Thyroid gland (tissue), 4 donors: ENCODE measurements around the gene TMEM143.

ENCODE experiments used
- POLR2A ChIP-seq, 2 donors: fragments of 450-650 bp; IDR thresholded peaks; one replicate each; pipeline ENCODE4 v1.6.1; 2017; ENCODE audit warnings: antibody characterized with exemption in 2 of 2, mild to moderate bottlenecking in 2 of 2, moderate library complexity in 1 of 2
- TF ChIP-seq, protein P1 (sequence below), 6 experiments: fragments of 200-600 bp in 3 of 6; fragments of 450-650 bp in 3 of 6; sonication (generic) in 3 of 6; IDR thresholded peaks; one replicate each; pipeline ENCODE4 v1.5.1; 2016 to 2019; ENCODE audit warnings: antibody characterized with exemption in 6 of 6, mild to moderate bottlenecking in 2 of 6, inconsistent platforms in 1 of 6, moderate library complexity in 1 of 6

DNA sequence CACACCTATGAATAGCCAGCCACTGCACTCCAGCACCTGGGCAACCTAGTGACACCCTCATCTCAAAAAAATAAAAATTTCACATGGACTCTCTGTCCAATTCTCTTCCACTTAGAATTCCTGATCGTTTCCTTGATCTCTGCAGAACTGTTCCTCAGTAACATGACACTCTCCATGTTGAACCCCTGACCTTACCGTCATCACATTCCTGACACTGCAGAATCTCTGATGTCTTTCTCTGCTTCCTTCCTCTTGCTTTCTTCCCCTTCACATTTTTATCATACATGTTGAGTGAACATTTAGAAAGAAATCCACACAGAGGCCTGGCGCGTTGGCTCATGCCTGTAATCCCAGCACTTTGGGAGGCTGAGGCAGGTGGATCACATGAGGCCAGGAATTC lies 78.8 kb downstream of the TMEM143 start:
- TF ChIP-seq, protein P1, sequence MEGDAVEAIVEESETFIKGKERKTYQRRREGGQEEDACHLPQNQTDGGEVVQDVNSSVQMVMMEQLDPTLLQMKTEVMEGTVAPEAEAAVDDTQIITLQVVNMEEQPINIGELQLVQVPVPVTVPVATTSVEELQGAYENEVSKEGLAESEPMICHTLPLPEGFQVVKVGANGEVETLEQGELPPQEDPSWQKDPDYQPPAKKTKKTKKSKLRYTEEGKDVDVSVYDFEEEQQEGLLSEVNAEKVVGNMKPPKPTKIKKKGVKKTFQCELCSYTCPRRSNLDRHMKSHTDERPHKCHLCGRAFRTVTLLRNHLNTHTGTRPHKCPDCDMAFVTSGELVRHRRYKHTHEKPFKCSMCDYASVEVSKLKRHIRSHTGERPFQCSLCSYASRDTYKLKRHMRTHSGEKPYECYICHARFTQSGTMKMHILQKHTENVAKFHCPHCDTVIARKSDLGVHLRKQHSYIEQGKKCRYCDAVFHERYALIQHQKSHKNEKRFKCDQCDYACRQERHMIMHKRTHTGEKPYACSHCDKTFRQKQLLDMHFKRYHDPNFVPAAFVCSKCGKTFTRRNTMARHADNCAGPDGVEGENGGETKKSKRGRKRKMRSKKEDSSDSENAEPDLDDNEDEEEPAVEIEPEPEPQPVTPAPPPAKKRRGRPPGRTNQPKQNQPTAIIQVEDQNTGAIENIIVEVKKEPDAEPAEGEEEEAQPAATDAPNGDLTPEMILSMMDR (IDR thresholded peaks at IDR 0.05) = no peak
- TF ChIP-seq POLR2A (IDR thresholded peaks at IDR 0.05) = no peak
